Osteoblast (primary cell): ENCODE data around the gene ANXA1. TPM values are rescaled to one million over a fixed set of nuclear protein-coding genes. Genes with fewer than 3 reads are reported as not detected.
A peak's percentile ranks its signal among the peaks of the same experiment; 100 is the strongest.

ENCODE experiments used
- DNase-seq: peaks from one replicate; pipeline ENCODE4 v3.0.0; 2011; ENCODE audit warnings: low spot score, mixed read lengths; ENCODE audit not compliant: insufficient read length; ENCODE audit errors: missing footprints
- H2AFZ ChIP-seq: 2 replicates; pipeline ENCODE4 v1.6.0; 2011; ENCODE audit warnings: mild to moderate bottlenecking, low read length
- H3K27ac ChIP-seq: 2 replicates; pipeline ENCODE4 v1.5.1; 2011; ENCODE audit warnings: mild to moderate bottlenecking, low read depth, low read length, moderate library complexity
- H3K27me3 ChIP-seq: 2 replicates; pipeline ENCODE4 v1.6.0; 2012; ENCODE audit warnings: mild to moderate bottlenecking, control low read depth, inconsistent platforms, low read length, moderate library complexity; ENCODE audit not compliant: insufficient read depth
- H3K36me3 ChIP-seq: 2 replicates; pipeline ENCODE4 v1.5.1; 2011; ENCODE audit warnings: mild to moderate bottlenecking, low read length, control low read depth, moderate library complexity; ENCODE audit not compliant: insufficient read depth
- H3K4me1 ChIP-seq: 2 replicates; pipeline ENCODE4 v1.5.1; 2011; ENCODE audit warnings: mild to moderate bottlenecking, low read length, control low read depth, moderate library complexity; ENCODE audit not compliant: insufficient read depth
- H3K4me2 ChIP-seq: 2 replicates; pipeline ENCODE4 v1.6.0; 2011; ENCODE audit warnings: mild to moderate bottlenecking, low read length; ENCODE audit not compliant: insufficient read depth
- H3K4me3 ChIP-seq: fragments of 200-600 bp; sonication (generic); 3 replicates; pipeline ENCODE4 v1.5.1; 2012; ENCODE audit warnings: mild to moderate bottlenecking, low read length, inconsistent platforms; ENCODE audit not compliant: insufficient read depth
- H3K79me2 ChIP-seq: 2 replicates; pipeline ENCODE4 v1.6.0; 2012; ENCODE audit warnings: mild to moderate bottlenecking, low read length, control low read depth, inconsistent platforms; ENCODE audit not compliant: insufficient read depth
- H3K9me3 ChIP-seq: 2 replicates; pipeline ENCODE4 v1.5.1; 2011; ENCODE audit warnings: low read depth, low read length, control low read depth
- H4K20me1 ChIP-seq: 2 replicates; pipeline ENCODE4 v1.6.0; 2012; ENCODE audit warnings: mild to moderate bottlenecking, low read length, control low read depth; ENCODE audit not compliant: insufficient read depth
- CTCF ChIP-seq: IDR thresholded peaks from 2 replicates; pipeline ENCODE4 v1.5.1; 2011; ENCODE audit warnings: mild to moderate bottlenecking, low read depth, low read length, moderate library complexity; ENCODE audit errors: extremely low read depth
- total RNA-seq: library from RNA; depleted of rRNA; stranded (reverse); fragments of >200 nt; gene quantifications from 2 replicates; pipeline ENCODE4 v1.2.3, GENCODE V29; 2012

ANXA1 gene
- total RNA-seq, 1 donor, result 816 TPM

GRCh38 chr9:73138516-73138915 is 13.1 kb upstream of the ANXA1 start:
- TF ChIP-seq CTCF, result no peak
- DNase-seq, result no peak
- peaks cover 13% of the 10 kb centered on the region for H3K4me1 ChIP-seq
- H3K27ac ChIP-seq, result no peak overlapping the region
- no peak overlapping the region for H3K4me2 ChIP-seq
- no peak overlapping the region for H3K4me3 ChIP-seq
- no peak overlapping the region for H2AFZ ChIP-seq
- H3K9me3 ChIP-seq, result no peaks in the 10 kb centered on the region
- no peaks in the 10 kb centered on the region for H3K36me3 ChIP-seq
- no peaks in the 10 kb centered on the region for H4K20me1 ChIP-seq
- no peaks in the 10 kb centered on the region for H3K79me2 ChIP-seq
- no peaks in the 10 kb centered on the region for H3K27me3 ChIP-seq

- no peaks in the 10 kb centered on the region for H3K79me2 ChIP-seq
- no peak overlapping the region for H3K4me2 ChIP-seq
- no peaks in the 10 kb centered on the region for H3K9me3 ChIP-seq
- H2AFZ ChIP-seq, result peak overlapping the region; percentile 26
- no peaks in the 10 kb centered on the region for H3K27me3 ChIP-seq
- no peaks in the 10 kb centered on the region for H4K20me1 ChIP-seq
- no peak overlapping the region for H3K27ac ChIP-seq
- H3K4me1 ChIP-seq, result peaks cover 19% of the 10 kb centered on the region
- no peak for TF ChIP-seq CTCF
- no peak overlapping the region for H3K4me3 ChIP-seq
- no peak for DNase-seq
- no peaks in the 10 kb centered on the region for H3K36me3 ChIP-seq
Observed at GRCh38 chr9:73141282-73141681, 10.4 kb upstream of the ANXA1 start.

GRCh38 chr9:73143711-73144328 is 7.8 kb upstream of the ANXA1 start:
- peak overlapping the region; percentile 43 for H3K27ac ChIP-seq
- no peaks in the 10 kb centered on the region for H3K27me3 ChIP-seq
- H3K4me1 ChIP-seq, result peaks cover 21% of the 10 kb centered on the region
- H3K4me2 ChIP-seq, result peak overlapping the region; percentile 36
- H3K79me2 ChIP-seq, result no peaks in the 10 kb centered on the region
- no peak for TF ChIP-seq CTCF
- H3K4me3 ChIP-seq, result no peak overlapping the region
- no peaks in the 10 kb centered on the region for H3K9me3 ChIP-seq
- no peaks in the 10 kb centered on the region for H3K36me3 ChIP-seq
- peak; percentile 65 for DNase-seq
- no peak overlapping the region for H2AFZ ChIP-seq
- no peaks in the 10 kb centered on the region for H4K20me1 ChIP-seq

GRCh38 chr9:73146111-73146815 is 5.4 kb upstream of the ANXA1 start:
- no peak for TF ChIP-seq CTCF
- no peak for DNase-seq
- no peaks in the 10 kb centered on the region for H3K36me3 ChIP-seq
- H3K27me3 ChIP-seq, result no peaks in the 10 kb centered on the region
- no peaks in the 10 kb centered on the region for H3K9me3 ChIP-seq
- no peak overlapping the region for H3K27ac ChIP-seq
- H3K4me1 ChIP-seq, result peaks cover 41% of the 10 kb centered on the region
- H3K79me2 ChIP-seq, result peaks cover 6% of the 10 kb centered on the region
- no peak overlapping the region for H2AFZ ChIP-seq
- no peak overlapping the region for H3K4me2 ChIP-seq
- H3K4me3 ChIP-seq, result no peak overlapping the region
- H4K20me1 ChIP-seq, result no peaks in the 10 kb centered on the region
